Measurements from ENCODE around the gene SCD. TPM values are rescaled to one million over a fixed set of nuclear protein-coding genes. Genes with fewer than 3 reads are reported as not detected.

Gene SCD
- total and polyA plus RNA-seq, 4 donors: 43.4 to 1,255 (median 234) TPM

DNA sequence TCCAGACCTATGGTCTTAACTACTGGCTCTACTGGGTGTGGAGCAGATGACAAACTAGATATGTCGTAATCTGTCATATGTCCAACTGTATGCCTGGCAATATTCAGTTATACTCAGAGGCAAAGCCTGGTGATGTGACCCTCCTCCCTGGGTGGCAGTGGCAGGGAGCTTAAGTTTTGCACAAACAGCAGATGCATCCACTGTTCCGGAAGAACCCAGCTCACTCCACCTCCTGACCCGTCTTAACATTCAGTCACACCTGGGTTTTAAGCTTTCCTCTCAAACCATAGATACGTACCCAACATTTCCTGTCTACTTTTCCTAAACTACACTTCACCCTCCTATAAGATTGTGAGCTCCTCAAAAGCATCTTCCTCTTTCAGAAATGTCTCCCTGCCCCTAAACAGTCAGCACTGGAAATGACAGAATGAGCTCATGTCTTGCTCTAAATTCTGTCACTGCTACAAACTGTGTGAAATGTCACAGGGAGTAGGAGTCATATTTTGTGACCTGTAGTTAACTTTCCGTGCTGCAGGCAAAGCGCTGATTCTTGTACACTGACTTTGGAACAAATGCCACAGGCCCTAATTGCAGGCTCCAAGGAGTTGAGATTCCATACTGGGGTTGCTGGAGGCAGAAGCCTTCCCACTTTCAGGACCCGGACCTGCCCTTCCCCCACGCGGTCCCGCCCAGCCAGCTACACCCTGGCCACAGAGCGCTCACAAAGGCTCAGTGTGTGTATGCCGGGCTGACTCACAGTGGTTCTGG lies 23.9 kb downstream of the SCD start:
- no peaks in the 10 kb centered on the region for H3K36me3 ChIP-seq (ENCODE audit: control insufficient read depth in 4 of 4, insufficient read depth in 3 of 4, low read depth in 1 of 4, low read length in 3 of 4)
- TF ChIP-seq, protein P1, sequence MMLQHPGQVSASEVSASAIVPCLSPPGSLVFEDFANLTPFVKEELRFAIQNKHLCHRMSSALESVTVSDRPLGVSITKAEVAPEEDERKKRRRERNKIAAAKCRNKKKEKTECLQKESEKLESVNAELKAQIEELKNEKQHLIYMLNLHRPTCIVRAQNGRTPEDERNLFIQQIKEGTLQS (IDR thresholded peaks at IDR 0.05): no peak
- TF ChIP-seq RXRA (IDR thresholded peaks at IDR 0.05) (peak; percentile 87 to 92), NR2F2 (IDR thresholded peaks at IDR 0.05) (peak; percentile 45), SP1 (IDR thresholded peaks at IDR 0.05) (peak; percentile 78), EGR1 (IDR thresholded peaks at IDR 0.05; ENCODE audit: low read depth in 2 of 2) (no peak), JUND (IDR thresholded peaks at IDR 0.05) (peak; percentile 30 to 53), RAD21 (IDR thresholded peaks at IDR 0.05) (peak in 1 of 2 donors; percentile 5), YY1 (IDR thresholded peaks at IDR 0.05) (peak; percentile 63), HNF4A (conservative IDR thresholded peaks at IDR 0.05) (peak in 1 of 2 donors; percentile 9), GABPA (IDR thresholded peaks at IDR 0.05 in 1 of 2, conservative IDR thresholded peaks at IDR 0.05 in 1 of 2) (no peak), FOXA2 (IDR thresholded peaks at IDR 0.05) (peak; percentile 25)
- TF ChIP-seq, protein P2, sequence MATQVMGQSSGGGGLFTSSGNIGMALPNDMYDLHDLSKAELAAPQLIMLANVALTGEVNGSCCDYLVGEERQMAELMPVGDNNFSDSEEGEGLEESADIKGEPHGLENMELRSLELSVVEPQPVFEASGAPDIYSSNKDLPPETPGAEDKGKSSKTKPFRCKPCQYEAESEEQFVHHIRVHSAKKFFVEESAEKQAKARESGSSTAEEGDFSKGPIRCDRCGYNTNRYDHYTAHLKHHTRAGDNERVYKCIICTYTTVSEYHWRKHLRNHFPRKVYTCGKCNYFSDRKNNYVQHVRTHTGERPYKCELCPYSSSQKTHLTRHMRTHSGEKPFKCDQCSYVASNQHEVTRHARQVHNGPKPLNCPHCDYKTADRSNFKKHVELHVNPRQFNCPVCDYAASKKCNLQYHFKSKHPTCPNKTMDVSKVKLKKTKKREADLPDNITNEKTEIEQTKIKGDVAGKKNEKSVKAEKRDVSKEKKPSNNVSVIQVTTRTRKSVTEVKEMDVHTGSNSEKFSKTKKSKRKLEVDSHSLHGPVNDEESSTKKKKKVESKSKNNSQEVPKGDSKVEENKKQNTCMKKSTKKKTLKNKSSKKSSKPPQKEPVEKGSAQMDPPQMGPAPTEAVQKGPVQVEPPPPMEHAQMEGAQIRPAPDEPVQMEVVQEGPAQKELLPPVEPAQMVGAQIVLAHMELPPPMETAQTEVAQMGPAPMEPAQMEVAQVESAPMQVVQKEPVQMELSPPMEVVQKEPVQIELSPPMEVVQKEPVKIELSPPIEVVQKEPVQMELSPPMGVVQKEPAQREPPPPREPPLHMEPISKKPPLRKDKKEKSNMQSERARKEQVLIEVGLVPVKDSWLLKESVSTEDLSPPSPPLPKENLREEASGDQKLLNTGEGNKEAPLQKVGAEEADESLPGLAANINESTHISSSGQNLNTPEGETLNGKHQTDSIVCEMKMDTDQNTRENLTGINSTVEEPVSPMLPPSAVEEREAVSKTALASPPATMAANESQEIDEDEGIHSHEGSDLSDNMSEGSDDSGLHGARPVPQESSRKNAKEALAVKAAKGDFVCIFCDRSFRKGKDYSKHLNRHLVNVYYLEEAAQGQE (IDR thresholded peaks at IDR 0.05): peak; percentile 65
- TF ChIP-seq, protein P3, sequence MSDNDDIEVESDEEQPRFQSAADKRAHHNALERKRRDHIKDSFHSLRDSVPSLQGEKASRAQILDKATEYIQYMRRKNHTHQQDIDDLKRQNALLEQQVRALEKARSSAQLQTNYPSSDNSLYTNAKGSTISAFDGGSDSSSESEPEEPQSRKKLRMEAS (IDR thresholded peaks at IDR 0.05): peak; percentile 27
- H3K9me3 ChIP-seq (ENCODE audit: control insufficient read depth in 4 of 4, low read length in 3 of 4): no peaks in the 10 kb centered on the region
- H3K4me3 ChIP-seq (ENCODE audit: low read depth in 1 of 3, low read length in 3 of 3): no peak overlapping the region
- WGBS: 11% methylated on average over 12 of the region's 12 CpGs
- peak overlapping the region; percentile 10 to 83 for H3K9ac ChIP-seq (ENCODE audit: low read depth in 1 of 2, low read length in 2 of 2)
- H3K4me1 ChIP-seq (ENCODE audit: control insufficient read depth in 4 of 4, insufficient read depth in 4 of 4, low read length in 3 of 4): peaks cover 10 to 40% (median 13%) of the 10 kb centered on the region in 4 donors
- peak overlapping the region; percentile 88 to 96 for H3K27ac ChIP-seq (ENCODE audit: low read depth in 1 of 2, low read length in 2 of 2)
- DNase-seq (ENCODE audit: low spot score): peak; percentile 81
- H3K27me3 ChIP-seq (ENCODE audit: control insufficient read depth in 4 of 4, insufficient read depth in 4 of 4, low read length in 3 of 4): no peaks in the 10 kb centered on the region

DNA sequence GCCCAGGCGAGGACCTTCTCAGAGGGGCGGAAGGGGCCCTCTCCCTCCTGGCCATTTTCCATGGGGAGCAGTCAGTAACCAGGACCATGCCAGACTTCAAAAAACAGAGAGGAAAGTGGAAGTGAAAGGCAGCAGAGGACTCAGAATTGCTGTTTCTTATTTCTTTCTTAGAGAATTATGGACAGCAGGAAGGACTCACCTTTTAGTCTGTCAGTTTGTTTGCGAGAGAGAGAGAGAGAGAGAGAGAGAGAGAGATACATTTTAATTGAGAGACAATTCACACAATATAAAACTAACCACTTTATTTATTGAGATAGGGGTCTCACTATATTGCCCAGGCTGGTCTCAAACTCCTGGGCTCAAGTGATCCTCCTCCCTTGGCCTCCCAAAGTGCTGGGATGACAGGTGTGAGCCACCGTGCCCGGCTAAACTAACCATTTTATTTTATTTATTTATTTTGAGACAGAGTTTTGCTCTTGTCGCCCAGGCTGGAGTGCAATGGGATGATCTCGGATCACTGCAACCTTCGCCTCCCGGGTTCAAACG lies 24.5 kb downstream of the SCD start:
- H3K9me3 ChIP-seq (ENCODE audit: control insufficient read depth in 4 of 4, low read length in 3 of 4): no peaks in the 10 kb centered on the region
- DNase-seq (ENCODE audit: low spot score): no peak
- peak overlapping the region; percentile 88 to 96 for H3K27ac ChIP-seq (ENCODE audit: low read depth in 1 of 2, low read length in 2 of 2)
- no peaks in the 10 kb centered on the region for H3K36me3 ChIP-seq (ENCODE audit: control insufficient read depth in 4 of 4, insufficient read depth in 3 of 4, low read depth in 1 of 4, low read length in 3 of 4)
- 63% methylated on average over 10 of the region's 10 CpGs for WGBS
- peaks cover 10 to 40% (median 13%) of the 10 kb centered on the region in 4 donors for H3K4me1 ChIP-seq (ENCODE audit: control insufficient read depth in 4 of 4, insufficient read depth in 4 of 4, low read length in 3 of 4)
- H3K27me3 ChIP-seq (ENCODE audit: control insufficient read depth in 4 of 4, insufficient read depth in 4 of 4, low read length in 3 of 4): no peaks in the 10 kb centered on the region
- H3K9ac ChIP-seq (ENCODE audit: low read depth in 1 of 2, low read length in 2 of 2): peak overlapping the region in 1 of 2 donors; percentile 83
- no peak overlapping the region for H3K4me3 ChIP-seq (ENCODE audit: low read depth in 1 of 3, low read length in 3 of 3)
- TF ChIP-seq, protein P1 (IDR thresholded peaks at IDR 0.05): no peak
- TF ChIP-seq GABPA (IDR thresholded peaks at IDR 0.05 in 1 of 2, conservative IDR thresholded peaks at IDR 0.05 in 1 of 2): no peak
- TF ChIP-seq, protein P3 (IDR thresholded peaks at IDR 0.05): no peak
- TF ChIP-seq, protein P4, sequence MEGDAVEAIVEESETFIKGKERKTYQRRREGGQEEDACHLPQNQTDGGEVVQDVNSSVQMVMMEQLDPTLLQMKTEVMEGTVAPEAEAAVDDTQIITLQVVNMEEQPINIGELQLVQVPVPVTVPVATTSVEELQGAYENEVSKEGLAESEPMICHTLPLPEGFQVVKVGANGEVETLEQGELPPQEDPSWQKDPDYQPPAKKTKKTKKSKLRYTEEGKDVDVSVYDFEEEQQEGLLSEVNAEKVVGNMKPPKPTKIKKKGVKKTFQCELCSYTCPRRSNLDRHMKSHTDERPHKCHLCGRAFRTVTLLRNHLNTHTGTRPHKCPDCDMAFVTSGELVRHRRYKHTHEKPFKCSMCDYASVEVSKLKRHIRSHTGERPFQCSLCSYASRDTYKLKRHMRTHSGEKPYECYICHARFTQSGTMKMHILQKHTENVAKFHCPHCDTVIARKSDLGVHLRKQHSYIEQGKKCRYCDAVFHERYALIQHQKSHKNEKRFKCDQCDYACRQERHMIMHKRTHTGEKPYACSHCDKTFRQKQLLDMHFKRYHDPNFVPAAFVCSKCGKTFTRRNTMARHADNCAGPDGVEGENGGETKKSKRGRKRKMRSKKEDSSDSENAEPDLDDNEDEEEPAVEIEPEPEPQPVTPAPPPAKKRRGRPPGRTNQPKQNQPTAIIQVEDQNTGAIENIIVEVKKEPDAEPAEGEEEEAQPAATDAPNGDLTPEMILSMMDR (IDR thresholded peaks at IDR 0.05; ENCODE audit: low read depth, low read length, missing input control): no peak
- TF ChIP-seq RAD21 (IDR thresholded peaks at IDR 0.05): no peak
- TF ChIP-seq, protein P5, sequence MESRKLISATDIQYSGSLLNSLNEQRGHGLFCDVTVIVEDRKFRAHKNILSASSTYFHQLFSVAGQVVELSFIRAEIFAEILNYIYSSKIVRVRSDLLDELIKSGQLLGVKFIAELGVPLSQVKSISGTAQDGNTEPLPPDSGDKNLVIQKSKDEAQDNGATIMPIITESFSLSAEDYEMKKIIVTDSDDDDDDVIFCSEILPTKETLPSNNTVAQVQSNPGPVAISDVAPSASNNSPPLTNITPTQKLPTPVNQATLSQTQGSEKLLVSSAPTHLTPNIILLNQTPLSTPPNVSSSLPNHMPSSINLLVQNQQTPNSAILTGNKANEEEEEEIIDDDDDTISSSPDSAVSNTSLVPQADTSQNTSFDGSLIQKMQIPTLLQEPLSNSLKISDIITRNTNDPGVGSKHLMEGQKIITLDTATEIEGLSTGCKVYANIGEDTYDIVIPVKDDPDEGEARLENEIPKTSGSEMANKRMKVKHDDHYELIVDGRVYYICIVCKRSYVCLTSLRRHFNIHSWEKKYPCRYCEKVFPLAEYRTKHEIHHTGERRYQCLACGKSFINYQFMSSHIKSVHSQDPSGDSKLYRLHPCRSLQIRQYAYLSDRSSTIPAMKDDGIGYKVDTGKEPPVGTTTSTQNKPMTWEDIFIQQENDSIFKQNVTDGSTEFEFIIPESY (IDR thresholded peaks at IDR 0.05): no peak
- TF ChIP-seq EGR1 (IDR thresholded peaks at IDR 0.05; ENCODE audit: low read depth in 2 of 2): no peak
- TF ChIP-seq, protein P2 (IDR thresholded peaks at IDR 0.05): no peak
- no peak for TF ChIP-seq FOXA2 (IDR thresholded peaks at IDR 0.05)
- TF ChIP-seq YY1 (IDR thresholded peaks at IDR 0.05): no peak
- no peak for TF ChIP-seq HNF4G (IDR thresholded peaks at IDR 0.05)
- TF ChIP-seq FOXA1 (IDR thresholded peaks at IDR 0.05): no peak
